GM19025 (cell line): ENCODE results near the gene AFAP1.

Experiments used
- ATAC-seq: cut with Tn5 transposase; IDR thresholded peaks from one replicate; pipeline ENCODE4 v1.9.1; 2021; ENCODE audit warnings: mild to moderate bottlenecking, low read depth, moderate library complexity; ENCODE audit not compliant: unreplicated experiment

The AFAP1 gene

DNA sequence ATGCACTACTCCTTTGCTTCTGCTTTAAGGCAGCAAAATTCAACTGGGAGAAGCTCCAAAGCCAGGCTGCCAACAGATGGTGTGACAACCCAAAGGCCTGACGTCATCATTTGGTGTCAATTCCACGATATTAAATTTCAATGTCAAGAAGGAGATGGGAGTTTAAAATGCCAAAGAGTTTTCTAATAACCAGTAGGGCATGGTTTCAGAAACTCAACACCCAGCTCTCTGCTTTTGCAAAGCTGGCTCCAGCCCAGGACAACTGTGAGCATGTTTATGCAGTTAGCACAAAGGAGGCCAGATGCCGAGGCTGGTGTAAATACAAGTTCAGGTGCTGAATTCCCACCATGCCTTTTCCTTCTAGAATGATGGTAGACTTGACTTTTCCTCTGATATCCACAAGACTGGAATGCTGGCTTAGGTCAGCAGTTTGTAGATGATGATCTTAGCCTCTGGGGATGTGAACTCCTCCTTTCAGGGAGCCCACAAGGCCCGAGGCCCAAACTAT lies 67.3 kb downstream of the AFAP1 start:
- ATAC-seq, result no peak

DNA sequence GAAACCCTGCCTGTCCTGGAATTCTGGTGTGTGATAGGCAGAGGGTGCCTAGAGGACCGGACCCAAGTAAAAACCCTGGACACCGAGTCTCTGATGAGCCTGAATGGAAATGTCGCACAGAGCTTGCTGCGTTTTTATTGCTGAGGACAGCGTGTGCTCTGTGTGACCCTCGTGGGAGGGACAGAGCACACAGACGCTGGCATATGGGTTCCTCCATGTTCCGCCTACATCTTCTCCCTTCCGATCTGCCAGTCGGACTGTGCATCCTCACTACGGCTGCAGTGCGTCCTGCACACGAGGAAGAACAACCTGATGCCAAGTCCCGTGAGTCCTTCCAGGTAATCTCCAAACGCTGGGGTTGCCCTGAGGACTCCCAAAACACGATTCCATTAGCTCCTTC lies 68.3 kb downstream of the AFAP1 start:
- ATAC-seq, result no peak

DNA sequence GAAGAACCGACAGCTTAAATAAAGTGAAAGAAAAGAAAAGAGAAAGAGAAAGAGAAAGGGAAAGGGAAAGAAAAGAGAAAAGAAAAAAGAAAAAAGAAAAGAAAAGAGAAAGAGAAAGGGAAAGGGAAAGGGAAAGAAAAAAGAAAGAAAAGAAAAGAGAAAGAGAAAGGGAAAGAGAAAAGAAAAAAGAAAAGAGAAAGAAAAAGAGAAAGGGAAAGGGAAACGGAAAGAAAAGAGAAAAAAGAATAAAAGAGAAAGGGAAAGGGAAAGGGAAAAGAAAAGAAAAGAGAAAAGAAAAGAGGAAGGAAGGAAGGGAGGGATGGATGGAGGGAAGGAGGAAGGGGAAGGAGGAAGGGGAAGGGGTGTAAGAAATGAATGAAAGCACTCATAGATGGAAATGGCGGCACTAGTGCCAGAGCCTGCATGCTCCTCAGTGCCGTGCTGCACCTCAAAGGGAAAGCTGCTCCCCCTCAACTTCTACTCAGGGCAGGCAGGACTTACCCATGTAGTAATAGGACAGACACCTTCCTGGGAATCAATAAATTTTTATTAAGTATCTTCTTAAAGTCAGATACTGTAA lies 70.7 kb downstream of the AFAP1 start:
- ATAC-seq, result no peak

DNA sequence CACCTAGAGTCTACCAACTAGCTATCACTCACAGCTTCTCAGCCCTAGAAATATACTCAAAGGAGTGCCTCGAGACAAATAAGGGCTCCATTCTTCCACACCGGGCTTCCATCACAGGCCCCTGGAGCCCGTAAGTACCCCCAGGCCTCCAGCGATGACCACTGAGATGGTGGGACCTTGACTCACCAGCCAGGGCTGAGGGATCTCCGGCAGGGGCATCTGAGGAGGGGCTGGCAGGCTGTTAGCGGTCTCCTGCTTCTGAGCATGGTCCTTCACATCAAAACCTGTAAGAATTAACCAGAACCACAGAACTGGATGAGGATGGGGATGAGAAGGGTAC lies 71.3 kb downstream of the AFAP1 start:
- ATAC-seq, result no peak

DNA sequence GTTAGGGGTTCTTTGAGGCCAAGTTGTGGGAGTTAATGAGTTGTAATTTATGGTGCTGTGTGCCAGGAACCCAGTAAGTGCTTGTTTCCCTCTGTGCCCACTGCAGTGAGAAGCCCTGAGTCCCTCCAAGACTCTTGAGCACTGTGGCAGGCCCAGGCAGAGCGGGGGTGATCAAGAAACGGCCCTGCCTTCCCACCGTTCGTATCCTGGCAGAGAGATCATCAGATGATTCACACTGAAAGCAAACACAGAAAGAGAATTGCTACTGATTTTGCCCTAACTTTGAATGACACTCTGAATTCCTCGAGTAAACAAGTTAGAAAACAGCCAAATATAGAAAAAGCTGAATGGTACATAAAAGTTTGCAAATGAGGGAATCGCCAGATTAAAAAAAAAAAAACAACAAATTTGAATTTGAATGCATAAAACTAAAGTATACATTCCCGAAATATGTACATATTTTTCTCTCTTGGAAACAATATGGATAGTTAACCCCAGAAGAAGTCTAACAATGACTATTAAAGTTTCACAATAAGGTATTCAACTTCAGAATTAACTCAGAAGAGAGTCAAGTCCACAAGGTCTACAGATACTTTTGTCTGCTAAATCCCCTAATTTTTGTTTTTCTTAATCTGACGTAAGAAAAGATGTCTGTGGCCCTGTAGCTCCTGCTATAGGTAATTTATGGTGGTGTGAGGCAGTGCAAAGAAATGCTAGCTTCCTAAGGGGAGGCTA lies 71.8 kb downstream of the AFAP1 start:
- ATAC-seq, result no peak

DNA sequence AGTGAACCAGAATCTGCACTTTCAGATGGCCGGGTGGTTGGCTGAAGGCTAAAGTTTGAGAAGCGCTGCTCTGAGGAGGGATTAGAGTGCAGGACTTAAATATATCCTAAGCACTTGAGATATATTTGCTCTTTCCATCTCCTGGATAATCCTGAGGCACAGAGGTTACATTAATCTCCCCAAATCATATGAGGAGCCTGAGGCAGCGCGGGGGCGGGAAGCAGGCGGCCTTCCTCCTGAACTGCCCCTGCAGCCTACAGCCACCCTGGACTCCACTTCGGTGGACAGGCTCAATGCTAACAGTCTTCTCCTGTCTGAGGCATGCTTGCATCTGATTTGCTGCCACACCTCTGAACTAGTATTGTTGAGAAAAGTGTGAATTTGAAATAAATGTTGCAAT lies 72.5 kb downstream of the AFAP1 start:
- ATAC-seq, result no peak

DNA sequence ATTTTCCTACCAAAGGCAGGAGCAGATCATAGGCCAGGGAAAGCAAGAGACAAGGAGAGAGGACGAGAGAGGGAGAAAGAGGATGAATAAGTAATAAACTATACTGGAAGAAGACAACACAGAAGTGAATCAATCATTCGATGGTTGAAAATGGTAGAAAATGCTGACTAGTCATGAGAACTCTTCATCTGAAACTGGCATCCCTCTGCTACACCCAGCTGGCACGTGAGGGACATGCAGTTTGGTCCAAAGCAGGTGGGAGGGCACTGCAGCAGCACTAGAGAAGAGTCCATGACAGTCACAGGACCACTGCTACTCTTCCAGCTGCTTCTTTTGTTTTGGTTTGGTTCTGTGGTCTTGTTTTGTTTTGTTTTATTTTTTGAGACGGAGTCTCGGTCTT lies 74.1 kb downstream of the AFAP1 start:
- no peak for ATAC-seq

DNA sequence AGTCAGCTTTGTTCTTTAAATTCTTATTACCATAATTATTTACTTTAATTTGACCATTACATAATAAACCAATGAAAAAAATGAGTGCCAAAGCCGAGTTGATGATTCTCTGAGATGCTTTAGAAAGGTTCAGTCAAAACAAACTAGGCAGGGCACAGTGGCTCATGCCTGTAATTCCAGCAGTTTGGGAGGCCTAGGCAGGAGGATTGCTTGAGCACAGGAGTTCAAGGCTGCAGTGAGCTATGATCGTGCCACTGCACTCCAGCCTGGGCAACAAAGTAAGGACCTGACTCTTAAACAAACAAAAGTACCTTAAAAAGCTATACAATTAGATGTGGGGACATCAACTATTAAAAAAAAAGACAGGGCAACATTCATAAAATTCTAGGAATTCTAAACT lies 75.0 kb downstream of the AFAP1 start:
- no peak for ATAC-seq

DNA sequence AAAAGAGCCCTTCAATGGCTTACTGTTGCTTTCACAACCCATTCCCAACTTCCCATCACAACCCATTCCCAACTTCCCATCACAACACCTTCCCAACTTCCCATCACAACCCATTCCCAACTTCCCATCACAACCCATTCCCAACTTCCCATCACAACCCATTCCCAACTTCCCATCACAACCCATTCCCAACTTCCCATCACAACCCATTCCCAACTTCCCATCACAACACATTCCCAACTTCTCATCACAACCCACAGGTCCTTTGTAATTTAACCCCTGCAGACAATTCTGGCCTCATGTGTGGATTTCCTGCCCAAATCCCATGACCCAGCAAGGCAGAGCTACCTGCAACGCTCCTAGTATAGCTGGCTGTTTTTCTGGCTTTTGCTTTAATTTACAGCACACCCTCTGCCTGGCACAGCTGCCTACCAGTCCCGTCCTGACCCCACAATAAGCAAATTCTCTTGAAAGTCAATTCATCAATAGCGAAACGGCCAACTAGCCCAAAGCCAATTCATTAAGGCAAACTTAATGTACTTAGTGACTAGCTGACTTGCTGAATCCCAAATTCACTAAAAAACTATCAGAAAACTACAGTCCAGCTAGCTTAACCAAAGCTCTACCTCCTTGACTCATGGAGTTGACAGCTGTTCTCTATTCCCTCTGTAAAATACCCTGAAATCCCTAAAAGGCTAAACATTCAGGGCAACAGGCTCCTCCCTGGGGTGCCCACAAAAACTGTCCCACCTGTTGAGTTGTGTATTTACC lies 75.6 kb downstream of the AFAP1 start:
- no peak for ATAC-seq

DNA sequence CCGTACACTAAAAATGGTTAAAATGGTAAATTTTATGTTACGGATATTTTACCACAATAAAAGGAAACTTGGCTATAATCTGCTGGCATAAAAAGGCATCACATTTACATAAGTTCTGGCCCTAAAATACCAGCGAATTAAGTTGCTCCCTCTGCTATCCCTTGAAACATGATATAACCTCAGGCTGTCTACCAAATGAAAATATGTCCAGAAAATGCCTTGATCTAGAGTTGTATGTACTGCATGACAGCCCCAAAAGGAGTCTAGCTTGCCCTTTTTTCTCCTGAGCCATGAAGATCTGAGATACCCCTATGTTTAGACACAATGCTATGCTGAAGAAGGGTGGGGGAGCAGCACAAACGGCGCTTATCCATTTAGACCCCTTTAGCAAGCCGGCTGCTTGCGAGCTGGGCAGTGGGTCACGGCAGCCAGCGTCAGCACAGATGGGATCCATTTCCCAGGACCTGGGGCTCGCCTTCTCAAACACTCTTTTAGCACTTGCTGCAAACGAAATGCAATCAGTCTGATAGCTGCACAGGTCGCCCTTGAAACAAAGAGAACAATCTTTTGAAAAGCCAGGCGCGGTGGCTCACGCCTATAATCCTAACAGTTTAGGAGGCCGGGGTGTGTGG lies 77.0 kb downstream of the AFAP1 start:
- no peak for ATAC-seq

DNA sequence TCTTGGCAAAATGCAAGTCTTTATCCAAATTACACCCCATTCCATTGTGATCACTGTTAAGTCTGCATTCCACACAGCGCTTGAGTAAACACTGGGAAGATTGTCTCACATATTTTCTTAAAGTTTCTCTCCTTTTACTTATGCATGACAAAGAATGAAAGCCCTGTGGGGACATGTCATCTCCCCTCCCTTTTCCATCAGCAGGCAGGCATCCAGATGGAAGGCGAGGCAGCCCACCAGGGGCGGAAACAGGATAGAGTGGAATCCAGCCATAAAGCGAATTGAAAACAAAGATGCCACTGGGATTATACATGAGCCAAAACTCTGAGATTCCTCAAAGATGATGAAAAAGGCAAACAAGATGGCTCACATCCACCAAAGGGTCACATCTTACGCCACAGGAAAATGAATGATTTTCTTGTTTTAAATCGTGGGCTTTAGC lies 78.2 kb downstream of the AFAP1 start:
- ATAC-seq, result no peak

DNA sequence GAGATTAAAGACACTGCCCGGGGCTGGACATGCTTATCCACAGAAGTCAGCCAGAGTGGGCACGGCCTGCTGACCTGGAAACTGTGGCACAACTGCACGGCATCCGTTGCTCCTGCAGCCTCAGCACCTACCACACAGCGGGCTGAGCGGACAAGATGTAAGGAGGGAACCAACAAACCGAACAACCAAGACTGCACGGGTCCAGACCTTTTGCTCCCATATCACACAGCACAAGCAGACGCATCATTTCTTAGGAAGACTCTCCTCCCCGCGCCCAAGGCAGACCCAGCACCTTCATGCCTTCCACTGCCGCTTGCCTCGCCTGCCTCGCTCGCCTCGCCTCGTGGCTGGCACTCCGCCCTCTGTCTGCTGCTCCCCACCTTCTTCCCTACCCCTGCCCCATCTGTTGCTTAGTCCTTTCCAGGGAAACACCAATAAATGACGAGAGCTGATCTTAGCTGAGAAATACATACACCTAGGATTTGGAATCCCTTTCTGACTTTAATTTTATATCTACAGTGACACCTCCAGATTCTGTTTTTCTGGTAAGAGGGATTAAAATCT lies 79.0 kb downstream of the AFAP1 start:
- no peak for ATAC-seq

DNA sequence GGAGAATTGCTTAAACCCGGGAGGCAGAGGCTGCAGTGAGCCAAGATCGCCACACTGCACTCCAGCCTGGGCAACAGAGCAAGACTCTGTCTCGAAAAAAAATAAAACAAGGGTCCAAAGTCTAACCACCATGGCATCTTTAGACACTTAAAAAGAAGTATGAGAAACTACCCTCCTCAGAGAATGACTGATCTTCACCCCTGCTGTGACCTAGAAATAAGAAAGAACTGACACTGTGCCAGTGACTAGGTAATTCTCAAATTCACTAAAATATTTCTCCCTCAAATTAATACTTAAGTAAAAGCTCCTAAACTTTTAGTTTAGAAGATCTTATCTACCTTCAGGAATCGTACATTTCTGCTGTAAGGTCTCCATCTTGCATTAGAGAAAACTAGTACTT lies 80.3 kb downstream of the AFAP1 start:
- ATAC-seq, result no peak

DNA sequence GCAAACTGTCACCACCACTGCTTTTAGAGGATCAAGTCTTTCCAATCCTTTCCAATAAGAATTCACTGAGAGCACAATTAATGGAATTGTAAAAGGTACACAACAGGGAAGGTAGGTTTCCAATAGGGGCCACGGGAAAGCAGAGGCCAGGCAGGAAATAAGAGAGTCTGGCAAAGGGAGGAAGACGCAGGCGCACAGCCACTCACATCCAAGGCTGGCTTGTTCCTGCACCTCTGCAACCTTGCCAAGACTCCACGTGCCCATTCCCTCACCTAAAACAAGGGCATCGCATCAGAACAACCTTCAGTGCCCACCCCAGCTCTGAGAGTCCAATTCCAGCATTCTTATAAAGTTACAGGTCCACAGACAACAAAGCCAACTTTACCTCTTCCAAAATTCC lies 81.2 kb downstream of the AFAP1 start:
- no peak for ATAC-seq

DNA sequence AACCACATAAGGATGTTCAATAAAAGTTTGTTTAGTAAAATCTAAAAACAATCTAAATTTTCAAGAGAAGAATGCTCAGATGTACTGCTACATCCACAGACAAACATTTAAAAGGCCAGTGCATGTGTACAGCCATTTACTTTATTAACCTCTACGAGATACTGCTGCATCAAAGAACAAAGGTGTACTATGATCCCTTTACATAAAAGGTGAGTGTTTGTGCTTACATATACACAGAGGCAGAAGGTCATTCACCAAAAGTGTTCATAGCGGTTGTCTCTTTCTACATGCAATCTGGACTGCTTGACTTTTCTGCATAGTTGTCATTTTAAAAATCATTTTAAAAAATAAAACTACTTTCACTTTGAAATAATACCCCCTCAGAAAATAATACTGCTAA lies 81.7 kb downstream of the AFAP1 start:
- no peak for ATAC-seq

DNA sequence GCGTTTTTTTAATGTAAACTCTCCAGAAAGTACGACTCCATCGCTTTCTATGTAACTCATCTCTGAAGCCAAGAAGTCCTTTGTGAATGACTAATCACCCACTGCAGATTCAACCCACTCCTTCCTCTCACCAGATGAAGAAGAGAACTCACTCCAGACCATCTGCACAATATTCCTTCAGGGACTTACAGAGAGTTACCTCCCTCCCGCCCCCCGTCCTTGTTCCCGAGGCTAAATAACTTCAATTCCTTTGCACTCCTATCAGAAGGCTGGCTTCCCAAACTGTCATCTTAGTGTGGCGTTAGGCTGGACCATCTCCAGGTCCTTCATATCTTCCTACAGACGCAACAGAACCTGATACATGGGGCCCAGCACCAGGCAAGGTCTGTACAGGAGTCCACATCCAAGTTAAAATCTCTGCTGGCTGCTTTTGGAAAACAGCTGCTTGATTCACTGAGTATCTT lies 82.4 kb downstream of the AFAP1 start:
- no peak for ATAC-seq

DNA sequence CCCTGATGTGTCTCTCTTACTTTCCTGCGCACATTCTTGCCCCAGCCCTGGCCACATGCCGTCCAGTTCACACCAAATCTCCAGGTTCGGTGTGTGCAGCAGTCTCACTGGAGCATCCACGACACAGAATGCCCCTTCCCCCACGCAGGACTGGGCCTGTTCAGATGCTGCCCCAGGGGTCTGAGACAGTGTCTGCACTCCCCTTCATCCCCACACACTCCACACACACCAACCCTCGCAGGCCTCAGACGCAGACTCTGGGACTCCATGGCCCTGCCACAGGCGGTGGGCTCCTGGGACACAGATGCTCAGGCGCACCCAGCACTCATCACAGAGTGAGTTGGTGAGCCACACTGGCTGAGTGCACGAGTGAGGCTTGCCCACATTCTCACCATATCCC lies 83.9 kb downstream of the AFAP1 start:
- ATAC-seq, result no peak

DNA sequence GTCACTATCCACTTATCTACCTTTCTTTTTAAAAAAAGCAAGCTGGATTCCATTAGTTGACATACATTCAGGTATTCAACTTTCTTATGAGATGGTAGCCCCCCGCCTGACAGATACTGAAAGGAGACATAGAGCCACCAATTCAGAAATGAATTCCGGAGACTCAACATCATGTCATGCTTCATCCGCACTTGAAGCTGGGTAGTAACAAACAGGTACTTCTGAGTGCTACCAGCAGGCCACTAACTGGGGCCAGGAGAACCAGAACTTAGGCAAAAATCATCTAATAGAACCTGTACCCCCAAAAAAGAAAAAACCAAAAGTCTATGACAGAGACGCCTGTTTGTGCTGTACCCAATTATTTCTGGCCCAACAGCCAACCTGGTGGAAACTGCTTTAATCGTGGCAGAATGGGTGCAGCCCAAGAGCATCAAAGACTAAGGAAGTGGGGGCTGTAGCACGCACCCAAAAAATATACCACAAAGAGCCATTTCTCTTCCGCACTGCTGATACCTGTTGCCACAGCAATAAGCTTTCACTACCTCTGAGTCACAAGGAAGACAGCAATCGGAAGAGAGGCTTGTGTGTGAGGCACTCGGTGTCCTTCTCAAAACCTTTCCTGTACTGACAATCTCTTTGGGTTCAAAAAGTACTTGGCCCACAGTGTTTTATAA lies 84.8 kb downstream of the AFAP1 start:
- ATAC-seq, result no peak

DNA sequence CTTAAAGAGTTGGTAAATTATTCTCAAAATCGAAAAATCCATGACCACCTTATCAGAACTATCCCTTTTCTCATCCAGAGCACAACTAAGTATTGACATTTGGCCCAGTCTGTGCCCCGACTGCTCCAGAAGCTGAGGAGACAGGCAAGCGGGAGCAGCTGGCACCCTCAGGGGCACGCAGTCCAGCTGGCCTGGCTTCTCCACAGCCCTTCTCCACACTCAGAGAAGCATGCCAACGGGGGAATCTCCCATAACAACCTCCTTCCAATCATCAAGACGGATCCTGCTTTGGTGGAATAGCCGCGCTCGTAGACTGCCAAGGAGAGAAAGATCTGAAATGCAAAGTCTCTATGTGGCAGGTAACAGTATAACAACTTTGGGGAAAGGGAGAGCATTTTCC lies 85.4 kb downstream of the AFAP1 start:
- ATAC-seq, result no peak

DNA sequence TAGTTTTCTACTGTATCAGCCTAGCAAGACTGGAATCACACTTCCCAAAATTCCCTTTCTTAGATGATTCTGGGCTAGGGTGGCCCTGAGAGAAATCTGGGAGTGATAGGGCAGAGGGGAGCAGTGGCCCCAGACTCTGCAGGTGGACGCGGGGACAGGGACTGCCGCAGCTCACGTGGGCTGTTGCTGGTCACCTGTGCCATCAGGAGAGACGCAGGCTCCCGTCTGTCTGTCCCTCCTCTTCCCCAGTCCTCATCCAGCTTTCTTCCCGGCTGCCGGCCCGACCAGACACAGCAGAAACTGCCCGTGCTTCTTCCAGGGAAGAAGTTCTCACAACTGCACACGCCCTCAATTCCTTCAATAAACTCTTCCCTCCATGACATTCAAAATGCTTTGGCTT lies 86.4 kb downstream of the AFAP1 start:
- no peak for ATAC-seq
